WTC11 (cell line): ENCODE results near the gene GPD1L.

ENCODE experiments used
- CTCF ChIP-seq: fragments of 200-600 bp; IDR thresholded peaks from 2 replicates; pipeline ENCODE4 v1.8.0; 2022; ENCODE audit warnings: antibody characterized with exemption
- E2F5 ChIP-seq: sonication (generic); formaldehyde crosslinking; IDR thresholded peaks from 2 replicates; pipeline ENCODE4 v1.8.1; 2022; ENCODE audit warnings: mild to moderate bottlenecking, moderate library complexity, missing genetic modification reagents
- ESRRA ChIP-seq: sonication (generic); formaldehyde crosslinking; IDR thresholded peaks from 2 replicates; pipeline ENCODE4 v1.8.1; 2022; ENCODE audit warnings: mild to moderate bottlenecking, missing genetic modification reagents, borderline replicate concordance
- GABPB1 ChIP-seq: sonication (generic); formaldehyde crosslinking; IDR thresholded peaks from 2 replicates; pipeline ENCODE4 v1.8.1; 2023; ENCODE audit warnings: mild to moderate bottlenecking, missing genetic modification reagents
- MAX ChIP-seq: sonication (generic); formaldehyde crosslinking; IDR thresholded peaks from 2 replicates; pipeline ENCODE4 v1.8.0; 2022; ENCODE audit warnings: mild to moderate bottlenecking, missing genetic modification reagents
- MXD4 ChIP-seq: fragments of 250-450 bp; sonication (Bioruptor Pico); IDR thresholded peaks from 2 replicates; pipeline ENCODE4 v1.8.0; 2021; ENCODE audit warnings: mild to moderate bottlenecking, moderate library complexity, borderline replicate concordance
- NR1H2 ChIP-seq: sonication (generic); formaldehyde crosslinking; IDR thresholded peaks from 2 replicates; pipeline ENCODE4 v1.9.0; 2021; ENCODE audit warnings: mild to moderate bottlenecking, moderate library complexity, missing genetic modification reagents
- PRDM15 ChIP-seq: sonication (generic); formaldehyde crosslinking; IDR thresholded peaks from 2 replicates; pipeline ENCODE4 v1.8.0; 2022; ENCODE audit warnings: missing genetic modification reagents
- SP1 ChIP-seq: sonication (generic); formaldehyde crosslinking; conservative IDR thresholded peaks from 2 replicates; pipeline ENCODE4 v1.8.1; 2022; ENCODE audit warnings: missing genetic modification reagents
- ZNF232 ChIP-seq: sonication (generic); formaldehyde crosslinking; IDR thresholded peaks from 2 replicates; pipeline ENCODE4 v1.8.0; 2022; ENCODE audit warnings: mild to moderate bottlenecking, missing genetic modification reagents
- ZNF263 ChIP-seq: sonication (generic); formaldehyde crosslinking; IDR thresholded peaks from 2 replicates; pipeline ENCODE4 v1.8.1; 2022; ENCODE audit warnings: low read depth, mild to moderate bottlenecking, moderate library complexity, missing genetic modification reagents

GRCh38 chr3:32083702-32084270, 22.6 kb upstream of the GPD1L start:
- TF ChIP-seq MXD4 = no peak
- no peak for TF ChIP-seq CTCF
- no peak for TF ChIP-seq ESRRA
- TF ChIP-seq ZNF232 (CRISPR knock-in tag) = no peak
- TF ChIP-seq SP1 (CRISPR knock-in tag) = no peak
- TF ChIP-seq PRDM15 (CRISPR knock-in tag) = no peak
- TF ChIP-seq E2F5 (CRISPR knock-in tag) = no peak
- no peak for TF ChIP-seq GABPB1
- no peak for TF ChIP-seq MAX (CRISPR knock-in tag)
- no peak for TF ChIP-seq ZNF263 (CRISPR knock-in tag)
- no peak for TF ChIP-seq NR1H2
